GM21529 (cell line): ENCODE measurements around the gene TBC1D1.

Source experiments
- ATAC-seq: cut with Tn5 transposase; IDR thresholded peaks from one replicate; pipeline ENCODE4 v1.9.1; 2021; ENCODE audit not compliant: unreplicated experiment

TBC1D1 gene

DNA sequence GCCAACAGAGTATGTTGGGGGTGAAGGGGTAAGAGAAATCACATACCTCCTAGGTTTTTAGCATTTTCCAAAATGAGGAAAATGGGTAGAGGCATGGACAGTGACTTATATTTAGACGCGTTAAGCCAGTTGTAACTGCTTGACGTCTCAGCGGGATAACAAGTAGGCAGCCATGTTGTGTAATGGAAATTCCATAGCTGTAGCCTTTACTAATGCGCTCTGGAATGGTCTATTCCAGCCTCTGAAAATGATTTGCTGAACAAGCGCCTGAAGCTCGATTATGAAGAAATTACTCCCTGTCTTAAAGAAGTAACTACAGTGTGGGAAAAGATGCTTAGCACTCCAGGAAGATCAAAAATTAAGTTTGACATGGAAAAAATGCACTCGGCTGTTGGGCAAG, 204.8 kb downstream of the TBC1D1 start:
- no peak for ATAC-seq

GRCh38 chr4:38097818-38098217, 206.9 kb downstream of the TBC1D1 start:
- no peak for ATAC-seq

DNA sequence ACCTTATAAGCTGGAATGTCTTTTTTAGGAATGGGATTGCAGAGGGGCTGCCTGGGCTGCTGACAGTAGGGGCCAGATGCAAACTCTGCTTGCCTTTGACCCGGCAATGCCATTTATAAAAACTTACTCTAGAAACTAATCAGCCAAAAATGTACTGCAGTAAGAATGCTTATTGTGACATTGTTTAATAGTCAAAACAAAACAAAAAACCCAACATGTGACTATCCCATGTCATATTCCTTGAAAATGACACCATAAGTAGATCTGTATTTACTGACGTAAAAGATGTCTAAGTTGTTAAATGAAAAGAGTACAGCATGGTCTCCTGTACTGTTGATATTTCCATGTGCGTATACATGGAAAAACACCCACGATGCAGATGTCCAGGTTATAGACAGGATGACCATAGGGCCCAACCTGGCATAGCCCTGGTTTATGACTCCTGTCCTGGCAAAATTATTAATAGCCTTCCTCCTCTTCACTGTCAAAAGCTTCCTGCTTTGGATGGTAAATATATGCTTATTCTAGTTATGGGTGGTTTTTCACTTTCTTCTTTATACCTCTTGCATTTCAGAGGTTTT, 208.2 kb downstream of the TBC1D1 start:
- no peak for ATAC-seq

- ATAC-seq: no peak
These were observed 209.1 kb downstream of the TBC1D1 start for GRCh38 chr4:38099908-38100407.

- ATAC-seq: no peak
These were observed 209.8 kb downstream of the TBC1D1 start for GRCh38 chr4:38100474-38101255.

GRCh38 chr4:38101563-38101962, 210.7 kb downstream of the TBC1D1 start:
- no peak for ATAC-seq

DNA sequence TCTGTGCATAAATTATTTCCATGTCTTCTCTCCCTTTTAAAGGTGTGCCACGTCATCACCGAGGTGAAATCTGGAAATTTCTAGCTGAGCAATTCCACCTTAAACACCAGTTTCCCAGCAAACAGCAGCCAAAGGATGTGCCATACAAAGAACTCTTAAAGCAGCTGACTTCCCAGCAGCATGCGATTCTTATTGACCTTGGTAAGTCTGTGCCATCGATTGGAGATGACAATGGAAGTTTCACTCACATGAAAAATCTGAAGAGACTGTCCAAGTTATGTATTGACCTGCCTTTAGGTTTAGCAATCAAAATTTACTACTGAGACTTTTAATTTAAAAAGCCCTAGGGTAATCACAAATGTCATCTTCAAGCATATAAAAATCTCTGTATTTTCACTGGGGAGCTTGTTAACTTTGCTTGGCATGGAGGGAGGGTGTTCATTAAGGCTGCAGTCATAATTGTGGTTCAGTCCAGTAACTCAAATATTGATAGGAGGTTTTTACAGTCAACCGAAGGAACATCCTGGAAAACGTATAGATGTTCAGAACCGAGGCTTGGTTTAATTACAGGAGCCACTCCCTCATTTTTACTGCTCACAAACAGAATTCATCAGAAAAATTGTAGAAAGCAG, 212.2 kb downstream of the TBC1D1 start:
- no peak for ATAC-seq

DNA sequence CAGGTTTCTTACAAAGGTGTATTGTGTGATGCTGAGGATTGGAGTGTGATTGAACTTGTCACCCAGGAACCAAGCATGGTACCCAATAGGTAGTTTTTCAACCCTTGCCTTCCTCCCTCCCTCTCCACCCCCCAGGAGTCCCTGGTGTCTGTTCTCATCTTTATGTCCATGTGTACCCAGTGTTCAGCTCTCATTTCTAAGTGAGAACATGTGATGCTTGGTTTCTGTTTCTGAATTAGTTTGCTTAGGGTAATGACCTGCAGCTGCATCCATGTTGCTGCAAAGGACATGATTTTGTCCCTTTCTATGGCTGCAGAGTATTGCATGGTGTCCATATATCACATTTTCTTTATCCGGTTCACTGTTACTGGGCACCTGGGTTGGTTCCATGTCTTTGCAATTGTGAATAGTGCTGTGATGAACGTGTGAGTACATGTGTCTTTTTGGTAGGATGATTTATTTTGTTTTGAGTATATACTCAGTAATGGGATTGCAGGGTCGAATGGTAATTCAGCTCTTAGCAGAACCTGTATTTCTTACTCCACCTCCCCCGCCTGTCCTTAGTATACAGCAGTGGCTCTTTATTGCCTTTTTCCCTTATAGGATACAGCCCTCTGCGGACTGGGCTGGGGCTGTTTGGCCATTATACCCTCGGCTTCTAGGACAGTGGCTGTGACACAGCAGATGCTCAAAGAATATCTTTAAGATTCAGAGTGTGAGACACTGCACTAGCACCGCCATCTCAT, 214.8 kb downstream of the TBC1D1 start:
- peak; percentile 96 for ATAC-seq

DNA sequence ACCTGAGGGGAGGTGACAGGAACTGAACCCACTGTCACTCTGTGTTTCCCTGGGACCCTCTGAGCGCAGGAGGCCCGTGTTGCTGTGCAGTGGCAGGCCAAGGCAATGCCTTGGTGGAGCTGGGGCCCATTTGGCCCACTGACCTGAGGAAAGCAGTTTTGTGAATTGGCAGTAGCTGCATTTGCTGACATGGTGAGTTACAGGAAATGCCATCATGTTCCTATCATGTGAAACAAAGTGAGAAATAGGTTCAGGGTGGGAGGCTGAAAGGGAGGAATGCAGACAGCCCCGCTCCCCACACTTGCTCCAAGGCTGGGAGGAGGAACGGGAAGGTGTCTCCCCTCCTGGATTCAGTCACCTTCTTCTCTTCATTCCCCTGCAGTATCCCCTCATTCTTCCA, 215.4 kb downstream of the TBC1D1 start:
- no peak for ATAC-seq

GRCh38 chr4:38106886-38107514, 216.1 kb downstream of the TBC1D1 start:
- no peak for ATAC-seq

DNA sequence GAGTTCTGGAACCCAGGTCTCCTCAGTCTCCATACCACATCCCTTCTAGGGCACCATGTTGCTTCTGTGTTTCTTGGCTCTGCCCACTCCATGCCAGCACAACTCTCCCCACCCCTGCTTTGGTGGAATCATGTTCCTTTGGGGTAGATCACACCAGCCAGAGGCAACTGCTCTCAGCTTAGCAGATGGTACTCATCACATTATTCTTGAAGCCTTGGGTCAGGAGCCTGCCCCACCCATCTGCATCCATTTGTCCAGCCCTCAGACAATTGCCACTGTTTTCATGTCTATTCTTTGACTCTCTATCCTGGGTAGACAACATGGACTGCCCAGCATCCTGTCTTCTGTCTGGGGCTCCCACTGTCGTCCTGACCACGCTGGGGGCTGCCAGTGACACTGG, 216.9 kb downstream of the TBC1D1 start:
- no peak for ATAC-seq

DNA sequence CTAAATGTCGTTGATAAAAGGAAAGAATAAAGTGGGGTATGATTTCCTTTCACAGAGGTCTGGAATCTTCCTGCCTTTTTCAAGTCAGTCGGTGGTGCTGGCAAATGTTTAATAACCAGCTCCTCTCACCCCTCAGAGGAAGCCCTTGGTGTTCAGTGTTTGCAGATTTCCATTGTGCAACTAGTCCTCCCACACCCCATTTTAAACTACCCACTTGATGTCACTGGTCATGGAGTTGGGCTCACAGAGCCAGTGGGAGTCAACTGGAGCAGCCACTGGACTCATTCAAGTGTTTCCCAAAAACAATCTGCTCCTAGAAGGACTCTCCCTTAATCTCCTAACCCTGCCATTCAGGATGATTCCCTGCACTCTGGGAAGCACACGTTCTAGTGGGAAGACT, 218.5 kb downstream of the TBC1D1 start:
- ATAC-seq: no peak

- ATAC-seq: no peak
These were observed 219.0 kb downstream of the TBC1D1 start for GRCh38 chr4:38109896-38110295.

GRCh38 chr4:38111024-38111423, 220.1 kb downstream of the TBC1D1 start:
- no peak for ATAC-seq

DNA sequence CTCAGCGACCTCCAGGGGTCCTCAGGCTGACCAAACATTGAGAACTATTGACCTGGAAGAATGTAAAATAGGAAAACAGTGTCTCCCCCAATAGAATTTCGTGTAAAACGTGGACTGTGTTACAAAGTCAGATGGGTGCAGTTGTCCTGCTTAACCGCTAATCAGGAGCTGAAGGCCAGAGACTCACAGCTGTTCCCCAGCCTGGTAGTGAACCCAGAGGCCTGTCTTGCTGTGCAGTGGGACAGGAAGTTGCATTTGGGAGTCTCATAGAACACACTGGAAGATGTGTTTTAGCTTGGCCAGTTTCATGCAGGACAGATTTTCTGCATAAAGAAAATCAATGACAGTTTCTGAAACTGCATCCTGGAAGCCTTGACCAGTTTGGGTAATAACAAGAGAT, 220.8 kb downstream of the TBC1D1 start:
- ATAC-seq: no peak

- no peak for ATAC-seq
These were observed 222.2 kb downstream of the TBC1D1 start for GRCh38 chr4:38113132-38113531.

DNA sequence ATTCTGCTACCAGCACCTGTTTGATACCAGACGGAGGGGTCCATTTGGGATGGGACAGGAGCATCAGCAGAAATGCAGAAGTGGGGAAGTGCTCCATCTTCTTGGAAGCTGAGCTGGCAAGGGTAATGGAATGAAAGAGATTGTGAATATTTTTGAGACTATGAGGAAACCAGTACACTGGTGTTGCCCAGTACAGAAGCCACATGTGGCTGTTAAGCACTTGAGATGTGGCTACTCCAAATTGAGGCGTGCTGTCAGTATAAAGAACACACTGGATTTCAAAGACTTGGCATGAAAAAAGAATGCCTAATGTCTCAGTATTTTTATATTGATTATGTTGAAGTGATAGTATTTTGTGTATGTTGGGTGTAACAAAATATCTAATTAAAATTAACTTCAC, 222.7 kb downstream of the TBC1D1 start:
- no peak for ATAC-seq

GRCh38 chr4:38114386-38115150, 223.7 kb downstream of the TBC1D1 start:
- ATAC-seq: no peak

- ATAC-seq: no peak
These were observed 224.7 kb downstream of the TBC1D1 start for GRCh38 chr4:38115601-38116000.

DNA sequence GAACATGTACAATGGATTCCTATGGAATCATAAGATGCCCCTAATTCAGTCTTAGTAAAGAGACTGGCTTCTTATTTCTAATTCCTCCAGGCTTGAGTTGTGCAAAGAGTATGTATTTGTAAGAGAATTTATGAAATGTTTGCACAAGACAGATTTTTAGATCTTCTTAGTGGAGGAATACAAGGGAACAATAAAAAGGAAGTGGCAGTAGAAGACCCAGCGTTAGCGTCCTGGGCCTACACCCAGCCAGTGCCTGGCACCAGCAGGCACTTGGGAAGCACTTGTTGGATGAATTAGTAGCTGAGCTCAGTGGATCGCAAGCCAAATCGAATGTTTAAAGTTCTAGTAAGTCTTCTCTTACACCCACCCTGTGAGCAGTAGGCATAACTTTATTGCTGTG, 226.7 kb downstream of the TBC1D1 start:
- ATAC-seq: no peak
